DOHH2 (cell line): ENCODE measurements around the gene USP32.

Source experiments
- H3F3A ChIP-seq: fragments of 200-600 bp; sonication (generic), shearing (Covaris generic); 2 replicates; pipeline ENCODE4 v1.6.0; 2016; ENCODE audit warnings: antibody characterized with exemption, mild to moderate bottlenecking; ENCODE audit not compliant: control insufficient read depth, insufficient read depth
- H3K27ac ChIP-seq: fragments of 200-600 bp; sonication (generic); 2 replicates; pipeline ENCODE4 v1.5.1; 2014; ENCODE audit warnings: low read depth, mild to moderate bottlenecking, low read length, moderate library complexity
- H3K27me3 ChIP-seq: fragments of 200-600 bp; sonication (generic); 2 replicates; pipeline ENCODE4 v1.6.1; 2014; ENCODE audit warnings: mild to moderate bottlenecking, low read length, mixed read lengths; ENCODE audit not compliant: control insufficient read depth
- H3K36me3 ChIP-seq: fragments of 200-600 bp; sonication (generic); 2 replicates; pipeline ENCODE4 v1.6.1; 2014; ENCODE audit warnings: mild to moderate bottlenecking, low read length, moderate library complexity, mixed read lengths; ENCODE audit not compliant: control insufficient read depth
- H3K4me1 ChIP-seq: fragments of 200-600 bp; sonication (generic); 2 replicates; pipeline ENCODE4 v1.6.1; 2014; ENCODE audit warnings: mild to moderate bottlenecking, low read length, mixed read lengths; ENCODE audit not compliant: control insufficient read depth
- H3K4me2 ChIP-seq: fragments of 200-600 bp; sonication (generic); 2 replicates; pipeline ENCODE4 v1.6.0; 2014; ENCODE audit warnings: mild to moderate bottlenecking, low read length, moderate library complexity
- H3K4me3 ChIP-seq: fragments of 200-600 bp; sonication (generic); 2 replicates; pipeline ENCODE4 v1.5.1; 2014; ENCODE audit warnings: mild to moderate bottlenecking, low read length, mixed read lengths
- H3K79me2 ChIP-seq: fragments of 200-600 bp; sonication (generic); 2 replicates; pipeline ENCODE4 v1.6.1; 2014; ENCODE audit warnings: mild to moderate bottlenecking, low read length, mixed read lengths; ENCODE audit not compliant: control insufficient read depth
- H3K9me2 ChIP-seq: fragments of 200-600 bp; sonication (generic); replicated peaks from 2 replicates; pipeline ENCODE4 v1.6.1; 2014; ENCODE audit warnings: mild to moderate bottlenecking, low read length, mixed read lengths; ENCODE audit not compliant: control insufficient read depth
- H3K9me3 ChIP-seq: fragments of 200-600 bp; sonication (generic); 2 replicates; pipeline ENCODE4 v1.6.1; 2014; ENCODE audit warnings: antibody characterized with exemption, low read length, mixed read lengths; ENCODE audit not compliant: control insufficient read depth, insufficient read depth
- H4K20me1 ChIP-seq: fragments of 200-600 bp; sonication (generic); 2 replicates; pipeline ENCODE4 v1.6.0; 2014; ENCODE audit warnings: low read depth, mild to moderate bottlenecking, antibody characterized with exemption, low read length, moderate library complexity; ENCODE audit not compliant: control insufficient read depth, insufficient read depth
- CTCF ChIP-seq: fragments of 200-600 bp; sonication (generic); IDR thresholded peaks from one replicate; pipeline ENCODE4 v1.5.1; 2014; ENCODE audit warnings: antibody characterized with exemption, mild to moderate bottlenecking, low read depth, low read length; ENCODE audit not compliant: poor library complexity, severe bottlenecking
- EZH2phosphoT487 ChIP-seq: fragments of 200-600 bp; sonication (generic); IDR thresholded peaks from 2 replicates; pipeline ENCODE4 v1.6.1; 2017; ENCODE audit warnings: borderline replicate concordance, mild to moderate bottlenecking, antibody characterized with exemption, low read length, moderate library complexity, mixed read lengths

The USP32 gene

DNA sequence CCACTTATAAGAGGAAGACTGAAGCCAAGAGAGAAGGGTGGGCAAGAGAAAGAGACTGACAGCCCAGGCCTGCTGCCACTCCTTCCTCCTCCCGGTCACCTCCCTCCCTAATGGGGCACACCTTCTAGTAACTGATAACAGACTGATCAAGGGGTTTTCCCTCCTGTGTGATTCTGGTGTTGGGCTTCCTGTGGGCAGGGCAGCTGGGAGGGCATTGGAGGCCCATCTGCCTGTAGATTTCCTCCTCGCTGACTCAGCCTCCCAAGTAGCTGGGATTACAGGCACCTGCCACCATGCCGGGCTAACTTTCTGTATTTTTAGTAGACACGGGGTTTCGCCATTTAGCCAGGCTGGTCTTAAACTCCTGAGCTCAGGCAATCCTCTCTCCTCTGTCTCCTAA, 226.0 kb downstream of the USP32 start:
- Histone ChIP-seq H3K79me2 (no peaks in the 10 kb centered on the region), H3K4me3 (no peak overlapping the region), H3K27me3 (no peaks in the 10 kb centered on the region), H3K9me3 (no peaks in the 10 kb centered on the region), H3K27ac (no peak overlapping the region), H3K4me1 (peaks cover 10% of the 10 kb centered on the region), H3K4me2 (no peak overlapping the region), H3F3A (no peaks in the 10 kb centered on the region), H4K20me1 (no peaks in the 10 kb centered on the region), H3K9me2 (no peaks in the 10 kb centered on the region), H3K36me3 (no peaks in the 10 kb centered on the region)
- TF ChIP-seq EZH2phosphoT487 (no peak), CTCF (no peak)

DNA sequence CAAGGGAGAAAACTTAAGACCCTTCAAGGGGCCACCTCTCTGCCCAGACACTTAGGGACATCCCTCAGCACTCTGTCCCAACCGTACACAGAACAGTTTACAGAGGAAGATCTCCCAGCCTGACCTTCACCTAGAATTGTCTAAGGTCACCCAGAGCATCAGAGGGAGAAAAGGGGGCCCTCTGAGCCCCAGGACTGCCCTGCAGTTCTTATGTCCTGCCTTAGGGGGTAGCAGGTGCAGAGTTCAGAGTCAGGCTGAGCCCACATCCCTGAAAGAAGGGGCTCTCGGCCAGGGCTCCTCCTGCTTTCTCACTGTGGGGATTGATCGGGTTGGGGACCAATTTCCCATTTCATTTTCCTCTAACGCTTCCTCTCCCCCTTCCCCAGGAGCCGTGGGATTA, 226.7 kb downstream of the USP32 start:
- no peaks in the 10 kb centered on the region for H3K79me2 ChIP-seq
- H3K4me1 ChIP-seq: peaks cover 3% of the 10 kb centered on the region
- H3F3A ChIP-seq: no peaks in the 10 kb centered on the region
- no peak for TF ChIP-seq CTCF
- no peak for TF ChIP-seq EZH2phosphoT487
- no peaks in the 10 kb centered on the region for H3K9me2 ChIP-seq
- no peak overlapping the region for H3K4me3 ChIP-seq
- no peaks in the 10 kb centered on the region for H3K9me3 ChIP-seq
- no peak overlapping the region for H3K4me2 ChIP-seq
- H3K27ac ChIP-seq: no peak overlapping the region
- H3K27me3 ChIP-seq: no peaks in the 10 kb centered on the region
- H4K20me1 ChIP-seq: no peaks in the 10 kb centered on the region
- H3K36me3 ChIP-seq: no peaks in the 10 kb centered on the region

- H3K27me3 ChIP-seq: no peaks in the 10 kb centered on the region
- H3K4me2 ChIP-seq: no peak overlapping the region
- no peaks in the 10 kb centered on the region for H3K4me1 ChIP-seq
- H3K36me3 ChIP-seq: no peaks in the 10 kb centered on the region
- TF ChIP-seq EZH2phosphoT487 (no peak), CTCF (no peak)
- H3K79me2 ChIP-seq: no peaks in the 10 kb centered on the region
- no peaks in the 10 kb centered on the region for H3F3A ChIP-seq
- H3K9me3 ChIP-seq: no peaks in the 10 kb centered on the region
- no peak overlapping the region for H3K27ac ChIP-seq
- no peaks in the 10 kb centered on the region for H4K20me1 ChIP-seq
- no peaks in the 10 kb centered on the region for H3K9me2 ChIP-seq
- no peak overlapping the region for H3K4me3 ChIP-seq
Measured at GRCh38 chr17:60164697-60165096, 227.2 kb downstream of the USP32 start.

DNA sequence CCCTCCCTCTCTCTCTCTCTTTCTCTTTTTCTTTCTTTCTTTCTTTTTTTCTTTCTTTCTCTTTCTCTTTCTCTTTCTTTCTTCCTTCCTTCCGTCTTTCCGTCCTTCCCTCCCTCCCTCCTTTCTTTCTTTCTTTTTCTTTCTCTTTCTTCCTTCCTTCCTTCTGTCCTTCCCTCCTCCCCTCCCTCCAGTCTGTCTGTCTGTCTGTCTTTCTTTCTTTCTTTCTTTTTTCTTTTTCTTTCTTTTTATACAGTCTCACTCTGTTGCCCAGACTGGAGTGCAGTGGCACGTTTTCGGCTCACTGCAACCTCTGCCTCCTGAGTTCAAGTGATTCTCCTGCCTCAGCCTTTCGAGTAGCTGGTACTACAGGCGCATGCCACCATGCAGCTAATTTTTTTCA, 227.8 kb downstream of the USP32 start:
- H3F3A ChIP-seq: no peaks in the 10 kb centered on the region
- H3K4me1 ChIP-seq: no peaks in the 10 kb centered on the region
- no peaks in the 10 kb centered on the region for H3K79me2 ChIP-seq
- H3K9me3 ChIP-seq: no peaks in the 10 kb centered on the region
- H3K36me3 ChIP-seq: no peaks in the 10 kb centered on the region
- no peak overlapping the region for H3K4me3 ChIP-seq
- H3K9me2 ChIP-seq: no peaks in the 10 kb centered on the region
- no peak overlapping the region for H3K27ac ChIP-seq
- no peak overlapping the region for H3K4me2 ChIP-seq
- H4K20me1 ChIP-seq: no peaks in the 10 kb centered on the region
- H3K27me3 ChIP-seq: no peaks in the 10 kb centered on the region
- TF ChIP-seq EZH2phosphoT487: no peak
- no peak for TF ChIP-seq CTCF
